A673 (cell line): ENCODE data around the gene KRT1.

ENCODE experiments used
- EZH2 ChIP-seq: fragments of 200-600 bp; sonication (generic); IDR thresholded peaks from 2 replicates; pipeline ENCODE4 v1.6.1; 2017; ENCODE audit warnings: borderline replicate concordance, low read depth, mild to moderate bottlenecking, mixed read lengths, antibody characterized with exemption, low read length; ENCODE audit not compliant: poor library complexity, severe bottlenecking
- TF ChIP-seq, protein P1 (sequence below): fragments of 300-800, 200-600 bp; sonication (generic); conservative IDR thresholded peaks from 2 replicates; pipeline ENCODE4 v1.5.1; 2017; ENCODE audit warnings: low read depth, mild to moderate bottlenecking, antibody characterized with exemption, low read length, moderate library complexity, mixed read lengths

DNA sequence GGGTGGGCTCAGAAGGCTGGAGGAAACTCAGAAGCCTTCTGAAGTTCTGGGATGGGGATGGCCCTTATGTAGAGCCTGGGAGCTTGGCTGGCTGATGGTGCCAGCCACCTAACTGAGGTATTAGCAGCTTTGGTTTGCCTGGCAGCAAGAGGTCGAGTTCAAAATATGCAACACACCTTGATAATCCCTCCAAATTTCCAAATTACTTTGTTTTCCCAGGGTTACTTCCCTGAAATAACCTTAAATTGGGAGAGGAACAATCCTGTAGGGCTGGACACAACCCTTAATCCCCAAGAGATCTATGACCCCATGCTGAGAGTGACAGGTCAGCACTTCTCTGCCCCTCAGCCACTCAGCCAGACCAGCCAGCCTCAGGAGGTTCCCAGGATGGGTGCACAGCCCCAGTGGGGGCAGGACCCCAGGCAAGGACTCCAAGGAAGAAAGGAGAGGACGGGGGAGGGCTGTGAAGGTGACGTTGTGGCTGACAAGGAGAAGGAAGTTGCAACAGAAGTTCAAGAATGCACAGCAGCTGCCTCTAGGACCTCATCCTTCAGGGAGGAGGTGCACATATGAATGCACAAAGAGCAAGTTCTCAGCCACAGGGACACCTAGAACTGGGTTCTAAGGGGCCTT lies 41.7 kb upstream of the KRT1 start:
- TF ChIP-seq, protein P1, sequence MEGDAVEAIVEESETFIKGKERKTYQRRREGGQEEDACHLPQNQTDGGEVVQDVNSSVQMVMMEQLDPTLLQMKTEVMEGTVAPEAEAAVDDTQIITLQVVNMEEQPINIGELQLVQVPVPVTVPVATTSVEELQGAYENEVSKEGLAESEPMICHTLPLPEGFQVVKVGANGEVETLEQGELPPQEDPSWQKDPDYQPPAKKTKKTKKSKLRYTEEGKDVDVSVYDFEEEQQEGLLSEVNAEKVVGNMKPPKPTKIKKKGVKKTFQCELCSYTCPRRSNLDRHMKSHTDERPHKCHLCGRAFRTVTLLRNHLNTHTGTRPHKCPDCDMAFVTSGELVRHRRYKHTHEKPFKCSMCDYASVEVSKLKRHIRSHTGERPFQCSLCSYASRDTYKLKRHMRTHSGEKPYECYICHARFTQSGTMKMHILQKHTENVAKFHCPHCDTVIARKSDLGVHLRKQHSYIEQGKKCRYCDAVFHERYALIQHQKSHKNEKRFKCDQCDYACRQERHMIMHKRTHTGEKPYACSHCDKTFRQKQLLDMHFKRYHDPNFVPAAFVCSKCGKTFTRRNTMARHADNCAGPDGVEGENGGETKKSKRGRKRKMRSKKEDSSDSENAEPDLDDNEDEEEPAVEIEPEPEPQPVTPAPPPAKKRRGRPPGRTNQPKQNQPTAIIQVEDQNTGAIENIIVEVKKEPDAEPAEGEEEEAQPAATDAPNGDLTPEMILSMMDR = no peak
- TF ChIP-seq EZH2 = no peak
